GM18517 (cell line): ENCODE measurements around the gene CNGA4.
"Not testable (repeated sequence)": the region's sequence is repeated elsewhere in the genome, so short reads cannot be mapped to it uniquely, and the experiment has no call there.

Experiments used
- ATAC-seq: cut with Tn5 transposase; IDR thresholded peaks from one replicate; pipeline ENCODE4 v1.9.1; 2021; ENCODE audit warnings: mild to moderate bottlenecking, moderate library complexity; ENCODE audit not compliant: unreplicated experiment

The CNGA4 gene

GRCh38 chr11:6258571-6259081 lies 19.7 kb downstream of the CNGA4 start:
- no peak for ATAC-seq

GRCh38 chr11:6260207-6260726 lies 21.4 kb downstream of the CNGA4 start:
- no peak for ATAC-seq

- ATAC-seq: no peak
These were observed 24.8 kb downstream of the CNGA4 start for GRCh38 chr11:6263662-6264061.

- no peak for ATAC-seq
These were observed 29.9 kb downstream of the CNGA4 start for GRCh38 chr11:6268820-6269219.

- ATAC-seq: no peak
These were observed 31.1 kb downstream of the CNGA4 start for GRCh38 chr11:6269994-6270393.

- ATAC-seq: no peak
These were observed 31.8 kb downstream of the CNGA4 start for GRCh38 chr11:6270584-6271246.

- ATAC-seq: no peak
These were observed 32.7 kb downstream of the CNGA4 start for GRCh38 chr11:6271598-6271997.

- ATAC-seq: no peak
These were observed 34.3 kb downstream of the CNGA4 start for GRCh38 chr11:6273188-6273587.

- not testable (repeated sequence) for ATAC-seq
These were observed 41.9 kb downstream of the CNGA4 start for GRCh38 chr11:6280809-6281208.

- ATAC-seq: no peak
These were observed 44.6 kb downstream of the CNGA4 start for GRCh38 chr11:6283453-6284023.

- ATAC-seq: no peak
These were observed 45.4 kb downstream of the CNGA4 start for GRCh38 chr11:6284250-6284649.

- no peak for ATAC-seq
These were observed 46.1 kb downstream of the CNGA4 start for GRCh38 chr11:6285019-6285418.
